SK-N-MC (cell line): Measurements from ENCODE around the gene ANKRD53.
A peak's percentile ranks its signal among the peaks of the same experiment; 100 is the strongest.

Source experiments
- DNase-seq: peaks from one replicate; pipeline ENCODE4 v3.0.0-alpha.2; 2011; ENCODE audit warnings: low read depth, low spot score
- H3K27ac ChIP-seq: fragments of 200-600 bp; sonication (generic); 2 replicates; pipeline ENCODE4 v1.5.1; 2016; ENCODE audit warnings: mixed run types
- H3K36me3 ChIP-seq: fragments of 200-600 bp; sonication (generic); 2 replicates; pipeline ENCODE4 v1.6.1; 2017; ENCODE audit warnings: antibody characterized with exemption, low read length, mixed read lengths; ENCODE audit not compliant: insufficient read depth
- H3K4me3 ChIP-seq: fragments of 200-600 bp; sonication (generic); 2 replicates; pipeline ENCODE4 v1.5.1; 2016
- H3K9ac ChIP-seq: fragments of 200-600 bp; sonication (generic); 2 replicates; pipeline ENCODE4 v1.8.0; 2017; ENCODE audit warnings: mixed run types, mixed read lengths; ENCODE audit not compliant: insufficient read length
- H3K9me3 ChIP-seq: fragments of 200-600 bp; sonication (generic); 2 replicates; pipeline ENCODE4 v1.6.1; 2017; ENCODE audit warnings: low read depth, mild to moderate bottlenecking, antibody characterized with exemption, low read length, moderate library complexity, mixed read lengths
- EZH2 ChIP-seq: fragments of 200-600 bp; sonication (generic); IDR thresholded peaks from one replicate; pipeline ENCODE4 v1.6.1; 2017; ENCODE audit warnings: antibody characterized with exemption
- FOXP2 ChIP-seq: optimal IDR thresholded peaks from 2 replicates; pipeline ENCODE3; 2011; ENCODE audit warnings: mild to moderate bottlenecking, moderate library complexity; ENCODE audit not compliant: insufficient read depth; ENCODE audit errors: extremely low read length, control extremely low read depth
- POLR2AphosphoS5 ChIP-seq: IDR thresholded peaks from 2 replicates; pipeline ENCODE4 v1.6.1; 2012; ENCODE audit warnings: mild to moderate bottlenecking, low read depth, low read length, borderline replicate concordance

Gene ANKRD53

DNA sequence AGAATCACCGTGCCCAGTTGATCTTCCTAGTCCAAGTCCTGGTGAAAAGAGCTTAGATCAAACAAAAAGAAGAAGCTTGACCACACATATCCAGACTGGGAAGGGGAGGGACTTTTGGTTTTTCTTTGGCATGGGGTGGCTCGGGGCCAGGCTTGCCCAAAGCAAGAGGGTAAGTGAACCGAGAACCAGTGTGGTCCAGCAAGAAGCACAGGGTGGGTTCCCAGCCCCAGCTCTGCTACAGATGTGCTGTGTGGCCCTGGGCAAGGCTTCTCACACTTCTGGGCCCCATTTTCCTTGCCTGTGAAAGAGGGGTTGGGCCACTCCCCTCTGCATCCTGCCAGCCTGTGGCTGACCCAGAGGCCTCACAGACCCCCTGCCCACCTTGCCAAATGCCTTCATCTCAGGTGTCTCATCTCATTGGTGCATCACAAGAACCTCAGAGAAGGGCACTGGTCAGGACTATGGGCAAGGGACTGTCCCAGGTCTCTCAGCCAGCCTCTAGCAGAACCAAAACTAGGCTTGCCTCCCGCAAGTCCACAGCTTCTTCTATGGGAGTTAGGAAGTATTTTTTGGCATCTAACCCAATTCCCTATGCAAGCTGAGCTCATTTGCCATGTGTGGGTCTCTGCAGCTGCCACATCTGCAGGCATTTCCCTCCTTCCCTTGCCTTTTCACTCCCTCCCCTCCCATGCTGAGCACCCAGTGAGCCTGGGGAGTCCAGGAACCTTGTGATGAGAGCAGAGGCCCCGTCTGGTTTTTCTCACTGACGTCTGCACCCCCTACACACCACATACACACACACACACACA lies 35.8 kb upstream of the ANKRD53 start:
- no peak for TF ChIP-seq POLR2AphosphoS5
- no peak for TF ChIP-seq FOXP2
- TF ChIP-seq EZH2: no peak
- Histone ChIP-seq H3K27ac (no peak overlapping the region), H3K9ac (no peak overlapping the region), H3K36me3 (no peaks in the 10 kb centered on the region), H3K9me3 (no peaks in the 10 kb centered on the region), H3K4me3 (no peak overlapping the region)
- no peak for DNase-seq

DNA sequence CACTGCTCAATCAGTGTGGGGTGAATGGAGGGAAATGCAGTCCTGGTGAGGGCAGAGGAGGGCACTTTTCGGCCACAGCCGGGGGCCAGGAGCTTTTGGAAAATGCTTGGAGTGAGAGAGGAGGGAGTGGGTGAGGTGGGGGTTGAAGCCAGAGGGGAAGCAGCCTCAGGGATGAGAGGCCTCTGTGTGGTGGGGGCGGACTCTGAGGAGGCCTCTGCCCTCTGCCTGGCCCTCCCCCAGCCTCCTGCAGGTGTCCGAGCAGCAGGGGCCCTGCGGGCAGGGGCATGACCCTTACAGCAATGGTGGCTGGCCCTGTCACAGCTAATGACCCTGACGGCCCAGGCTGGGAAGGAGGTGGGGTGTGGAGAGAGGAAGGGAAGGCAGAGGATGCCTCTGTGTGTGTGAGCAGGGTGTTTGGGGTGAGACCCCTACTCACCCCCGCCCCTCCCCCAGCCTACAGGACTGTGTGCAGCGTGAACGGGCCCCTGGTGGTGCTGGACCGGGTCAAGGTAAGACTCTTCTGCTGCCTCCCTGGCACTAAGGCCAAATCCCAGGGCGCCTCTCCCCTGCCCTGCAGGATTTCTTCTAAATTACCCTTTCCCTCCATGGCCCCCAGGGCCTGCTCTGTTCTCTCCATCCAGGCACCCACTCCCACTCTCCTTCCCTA lies 35.1 kb upstream of the ANKRD53 start:
- no peak for DNase-seq
- Histone ChIP-seq H3K36me3 (no peaks in the 10 kb centered on the region), H3K4me3 (no peak overlapping the region), H3K27ac (no peak overlapping the region), H3K9ac (no peak overlapping the region), H3K9me3 (no peaks in the 10 kb centered on the region)
- TF ChIP-seq FOXP2 (no peak), EZH2 (no peak), POLR2AphosphoS5 (no peak)

DNA sequence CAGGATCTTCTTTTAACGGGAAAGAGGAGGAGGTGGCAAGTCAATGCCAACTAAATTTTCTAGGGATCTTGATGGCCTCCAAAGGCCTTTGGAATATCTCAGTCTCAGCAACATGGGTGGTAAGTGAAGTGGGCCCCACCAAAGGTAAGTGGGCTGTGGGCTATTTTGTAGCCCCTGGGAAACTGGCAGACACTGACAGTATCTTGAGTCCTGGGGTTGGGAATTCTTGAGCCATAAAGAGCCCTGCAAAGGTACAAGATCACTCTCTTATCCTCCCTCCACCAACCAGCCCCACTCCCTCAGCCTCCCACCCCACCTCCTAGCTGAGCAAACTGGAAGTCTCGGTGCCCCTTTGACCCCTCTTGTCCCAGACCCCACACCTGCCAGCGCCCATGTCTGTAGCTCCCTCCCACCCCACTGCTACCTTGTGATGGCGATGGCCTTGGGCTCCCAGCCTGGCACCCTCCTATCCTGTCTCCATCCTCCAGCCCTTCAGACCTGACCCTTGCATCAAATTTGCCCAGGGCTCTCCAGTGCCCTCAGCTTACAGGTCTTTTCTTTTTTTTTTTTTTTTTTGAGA lies 34.2 kb upstream of the ANKRD53 start:
- TF ChIP-seq POLR2AphosphoS5 (no peak), FOXP2 (no peak), EZH2 (no peak)
- Histone ChIP-seq H3K27ac (no peak overlapping the region), H3K4me3 (no peak overlapping the region), H3K9ac (no peak overlapping the region), H3K9me3 (no peaks in the 10 kb centered on the region), H3K36me3 (no peaks in the 10 kb centered on the region)
- DNase-seq: no peak

GRCh38 chr2:70946832-70947442 lies 31.5 kb upstream of the ANKRD53 start:
- H3K9me3 ChIP-seq: no peaks in the 10 kb centered on the region
- DNase-seq: peak; percentile 53
- H3K27ac ChIP-seq: no peak overlapping the region
- H3K4me3 ChIP-seq: no peak overlapping the region
- TF ChIP-seq POLR2AphosphoS5: no peak
- no peak for TF ChIP-seq EZH2
- TF ChIP-seq FOXP2: no peak
- no peak overlapping the region for H3K9ac ChIP-seq
- no peaks in the 10 kb centered on the region for H3K36me3 ChIP-seq

DNA sequence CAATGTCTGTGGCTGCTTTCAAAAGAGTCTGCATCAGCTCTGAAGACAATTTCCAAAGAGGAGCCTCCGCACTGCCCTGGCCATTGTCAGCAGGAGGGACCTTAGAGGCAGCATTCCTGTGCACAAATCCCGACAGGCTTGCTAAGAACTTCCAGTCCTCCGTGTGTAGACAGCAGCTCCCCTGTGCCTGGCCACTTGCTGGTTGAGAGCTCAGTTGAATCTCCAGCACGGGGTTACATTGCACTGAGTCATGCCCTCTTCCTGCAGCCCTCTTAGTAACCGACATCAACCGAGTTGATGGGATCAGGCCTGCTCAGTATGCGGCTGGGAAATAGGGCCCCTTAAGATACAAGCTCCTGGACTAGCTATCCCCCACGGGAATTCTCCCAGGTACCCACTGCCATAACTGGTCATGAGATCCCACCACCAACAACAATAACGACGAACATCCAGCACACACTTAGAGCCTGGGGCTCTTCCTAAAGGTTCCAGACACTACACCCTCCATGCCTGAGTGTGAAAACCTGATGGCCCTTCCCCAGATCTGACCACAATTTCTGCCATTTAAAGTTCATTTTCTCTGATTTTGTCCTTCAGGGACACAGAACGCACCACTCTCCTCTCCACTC lies 30.8 kb upstream of the ANKRD53 start:
- H3K9me3 ChIP-seq: no peaks in the 10 kb centered on the region
- H3K36me3 ChIP-seq: no peaks in the 10 kb centered on the region
- peak overlapping the region; percentile 61 for H3K9ac ChIP-seq
- no peak for DNase-seq
- no peak overlapping the region for H3K27ac ChIP-seq
- TF ChIP-seq FOXP2 (no peak), EZH2 (no peak), POLR2AphosphoS5 (no peak)
- H3K4me3 ChIP-seq: peak overlapping the region; percentile 72

- H3K27ac ChIP-seq: no peak overlapping the region
- TF ChIP-seq POLR2AphosphoS5: no peak
- TF ChIP-seq FOXP2: peak; percentile 31
- no peaks in the 10 kb centered on the region for H3K36me3 ChIP-seq
- peak overlapping the region; percentile 72 for H3K4me3 ChIP-seq
- no peaks in the 10 kb centered on the region for H3K9me3 ChIP-seq
- no peak for DNase-seq
- H3K9ac ChIP-seq: peak overlapping the region; percentile 61
Measured at GRCh38 chr2:70948337-70949003, 30.0 kb upstream of the ANKRD53 start.

DNA sequence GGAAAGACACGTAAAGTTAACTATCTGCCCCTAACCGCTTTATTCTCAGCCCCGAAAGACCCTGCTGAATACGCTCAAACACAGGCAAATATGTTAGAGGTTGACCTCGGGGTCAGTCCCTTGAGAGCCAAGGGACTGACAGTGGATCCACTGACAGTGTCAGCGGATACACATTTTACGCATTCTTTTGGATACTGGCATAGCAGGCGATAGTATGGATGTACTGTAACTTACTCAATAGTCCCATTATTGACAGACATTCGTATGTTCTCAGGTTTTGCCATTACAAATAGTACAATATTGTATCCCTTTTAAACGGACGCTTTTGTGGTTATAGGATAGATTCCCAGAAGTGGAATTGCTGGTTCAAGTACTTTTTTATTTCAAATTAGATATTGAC lies 29.3 kb upstream of the ANKRD53 start:
- DNase-seq: no peak
- Histone ChIP-seq H3K4me3 (no peak overlapping the region), H3K9ac (no peak overlapping the region), H3K27ac (no peak overlapping the region), H3K36me3 (no peaks in the 10 kb centered on the region), H3K9me3 (no peaks in the 10 kb centered on the region)
- TF ChIP-seq FOXP2: no peak
- TF ChIP-seq POLR2AphosphoS5: no peak
- TF ChIP-seq EZH2: no peak
